Activated CD4-positive, alpha-beta T cell treated with anti-CD3 and anti-CD28 coated beads, Interleukin-2, amount 50 U/mL, for 16 hours (primary cell): ENCODE results near the gene EFEMP1.
A peak's percentile ranks its signal among the peaks of the same experiment; 100 is the strongest.

Experiments used
- DNase-seq: peaks from one replicate; pipeline ENCODE4 v3.0.0-alpha.2; 2020

The EFEMP1 gene, protein sequence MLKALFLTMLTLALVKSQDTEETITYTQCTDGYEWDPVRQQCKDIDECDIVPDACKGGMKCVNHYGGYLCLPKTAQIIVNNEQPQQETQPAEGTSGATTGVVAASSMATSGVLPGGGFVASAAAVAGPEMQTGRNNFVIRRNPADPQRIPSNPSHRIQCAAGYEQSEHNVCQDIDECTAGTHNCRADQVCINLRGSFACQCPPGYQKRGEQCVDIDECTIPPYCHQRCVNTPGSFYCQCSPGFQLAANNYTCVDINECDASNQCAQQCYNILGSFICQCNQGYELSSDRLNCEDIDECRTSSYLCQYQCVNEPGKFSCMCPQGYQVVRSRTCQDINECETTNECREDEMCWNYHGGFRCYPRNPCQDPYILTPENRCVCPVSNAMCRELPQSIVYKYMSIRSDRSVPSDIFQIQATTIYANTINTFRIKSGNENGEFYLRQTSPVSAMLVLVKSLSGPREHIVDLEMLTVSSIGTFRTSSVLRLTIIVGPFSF

GRCh38 chr2:55923091-55923981 is at the start of gene EFEMP1:
Gene EFEMP1, minus strand, starts transcription at chr2:55923782. Its CDS starts 1,342 bp downstream, at chr2:55922440.
- no peak for DNase-seq

DNA sequence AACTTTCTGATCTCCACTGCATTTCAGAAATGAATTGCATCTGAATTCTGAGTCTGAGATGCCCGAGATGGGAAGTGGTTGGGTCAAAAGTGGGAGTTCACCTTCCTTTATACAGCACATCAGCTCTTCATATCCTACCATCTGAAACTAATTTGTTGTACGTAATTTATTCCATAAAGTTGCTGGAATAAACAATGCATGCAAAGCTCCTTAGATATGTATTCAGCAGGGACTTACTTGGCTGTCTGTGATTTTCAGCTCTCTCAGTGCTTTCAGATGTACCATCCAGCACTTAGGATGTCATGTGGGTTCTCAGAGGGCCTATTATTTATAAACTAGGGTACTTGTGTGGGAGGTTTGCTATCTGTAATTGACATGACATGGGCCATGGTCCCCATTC is 46.9 kb upstream of the EFEMP1 start:
- DNase-seq = no peak

DNA sequence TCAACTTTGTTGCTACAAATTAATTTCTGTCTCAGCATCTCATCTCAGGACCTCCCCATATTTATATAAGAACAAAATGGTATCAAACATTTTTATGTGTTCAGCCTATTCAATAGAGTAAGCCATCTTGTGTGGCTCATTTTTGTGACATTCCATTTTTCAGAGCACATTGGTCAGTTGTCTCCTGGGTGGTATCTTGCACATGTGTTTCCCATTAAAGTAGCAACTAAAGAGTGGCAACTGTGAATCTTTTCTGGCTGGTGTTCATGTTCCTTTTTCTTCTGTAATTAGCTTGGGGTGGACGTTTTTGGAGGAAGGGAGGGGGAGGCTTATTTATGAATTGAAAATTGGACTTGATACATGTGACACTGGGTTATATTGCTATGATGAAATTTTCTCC is 45.4 kb upstream of the EFEMP1 start:
- DNase-seq = no peak

DNA sequence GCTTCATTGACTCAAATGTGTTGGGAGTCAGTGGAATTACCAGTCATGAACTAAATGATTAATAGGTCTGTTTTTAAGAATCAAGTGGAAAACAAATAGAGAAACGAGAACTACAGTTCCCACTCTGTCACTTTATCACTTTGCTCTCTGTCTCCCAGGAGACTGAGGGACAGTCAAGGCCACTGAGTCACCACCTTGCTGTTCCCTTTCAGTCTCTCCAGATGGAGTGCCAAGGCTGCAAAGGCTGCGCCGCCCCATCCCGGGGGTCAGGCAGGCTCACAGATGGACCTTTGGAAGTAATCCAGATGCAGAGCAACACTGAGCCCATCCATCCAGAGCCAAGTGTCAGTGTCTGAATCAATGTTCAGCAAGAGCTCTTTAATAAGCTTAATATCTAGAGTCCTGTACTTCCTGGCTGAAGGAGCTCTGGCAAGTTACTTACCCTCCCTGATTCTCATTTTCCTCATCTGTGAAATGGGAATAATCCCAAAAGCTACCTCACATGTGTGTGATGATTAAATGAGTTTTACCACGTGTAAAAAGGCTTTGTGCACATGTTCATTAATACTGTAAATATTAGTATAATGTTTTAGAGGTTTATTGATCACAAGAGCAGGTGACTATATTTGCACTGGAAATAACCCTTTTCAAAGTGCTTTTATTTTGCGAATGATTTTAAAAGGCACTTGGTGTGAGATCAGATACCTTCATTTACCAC is 43.0 kb upstream of the EFEMP1 start:
- DNase-seq = no peak

DNA sequence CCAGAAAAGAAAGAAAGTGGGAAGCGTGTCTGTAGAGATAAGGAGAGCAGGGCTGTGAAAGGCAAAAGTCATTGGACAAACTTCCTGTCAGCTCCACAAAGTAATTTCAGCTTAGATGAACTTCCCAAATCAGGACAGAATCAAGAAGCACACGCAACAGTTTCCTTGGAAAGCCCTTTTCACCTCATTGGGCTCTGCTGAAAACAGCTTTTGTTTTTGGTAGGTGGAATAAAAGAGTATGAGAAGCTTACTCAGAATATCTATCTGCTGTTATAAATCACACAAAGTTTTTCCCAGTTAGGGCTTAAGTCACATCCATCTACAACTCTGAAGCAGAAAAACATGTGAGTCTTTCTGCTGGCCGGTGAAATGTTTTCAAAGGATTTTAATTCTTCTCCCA is 42.4 kb upstream of the EFEMP1 start:
- DNase-seq = no peak

DNA sequence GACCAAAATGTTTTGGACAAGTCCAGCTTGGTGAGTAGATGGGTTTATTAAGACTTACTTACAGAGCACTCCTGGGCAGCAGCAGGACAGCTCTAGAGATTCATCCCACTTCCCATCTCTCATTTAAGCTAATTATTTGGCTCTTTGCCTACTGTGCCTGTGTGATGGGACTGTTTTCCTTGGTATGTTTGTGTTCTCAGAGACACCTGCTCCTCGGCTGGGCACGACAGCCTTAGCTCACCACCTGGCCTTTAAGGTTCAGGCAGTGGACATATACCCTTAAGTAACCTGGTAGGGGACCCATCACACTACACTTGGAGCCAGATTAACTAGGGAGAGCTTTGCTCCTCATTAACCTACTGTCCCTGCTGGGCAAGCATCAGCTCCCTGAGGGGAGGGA is 41.7 kb upstream of the EFEMP1 start:
- no peak for DNase-seq

- no peak for DNase-seq
These were observed 39.3 kb upstream of the EFEMP1 start for GRCh38 chr2:55962915-55963314.

- DNase-seq = peak; percentile 8
These were observed 37.8 kb upstream of the EFEMP1 start for GRCh38 chr2:55961318-55961911.

- DNase-seq = no peak
These were observed 35.2 kb upstream of the EFEMP1 start for GRCh38 chr2:55958756-55959155.

DNA sequence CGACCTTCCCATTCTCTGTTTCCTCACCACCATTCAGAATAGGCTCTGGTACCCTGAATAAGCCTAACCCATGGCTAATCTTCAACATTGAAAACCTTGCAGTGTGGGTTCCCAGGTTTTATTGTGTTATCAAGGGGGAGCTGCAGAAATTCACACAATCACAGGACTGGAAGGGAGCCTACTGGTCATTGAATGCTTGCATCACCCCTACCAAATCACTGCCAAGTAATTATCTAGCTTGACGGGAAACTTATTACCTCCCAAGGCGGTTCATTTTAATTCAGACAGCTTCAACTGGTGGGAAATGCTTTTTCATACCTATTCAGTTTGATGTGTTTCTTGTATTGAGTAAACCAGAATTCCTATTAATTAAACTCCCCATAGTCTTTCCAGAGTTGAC is 33.6 kb upstream of the EFEMP1 start:
- no peak for DNase-seq

DNA sequence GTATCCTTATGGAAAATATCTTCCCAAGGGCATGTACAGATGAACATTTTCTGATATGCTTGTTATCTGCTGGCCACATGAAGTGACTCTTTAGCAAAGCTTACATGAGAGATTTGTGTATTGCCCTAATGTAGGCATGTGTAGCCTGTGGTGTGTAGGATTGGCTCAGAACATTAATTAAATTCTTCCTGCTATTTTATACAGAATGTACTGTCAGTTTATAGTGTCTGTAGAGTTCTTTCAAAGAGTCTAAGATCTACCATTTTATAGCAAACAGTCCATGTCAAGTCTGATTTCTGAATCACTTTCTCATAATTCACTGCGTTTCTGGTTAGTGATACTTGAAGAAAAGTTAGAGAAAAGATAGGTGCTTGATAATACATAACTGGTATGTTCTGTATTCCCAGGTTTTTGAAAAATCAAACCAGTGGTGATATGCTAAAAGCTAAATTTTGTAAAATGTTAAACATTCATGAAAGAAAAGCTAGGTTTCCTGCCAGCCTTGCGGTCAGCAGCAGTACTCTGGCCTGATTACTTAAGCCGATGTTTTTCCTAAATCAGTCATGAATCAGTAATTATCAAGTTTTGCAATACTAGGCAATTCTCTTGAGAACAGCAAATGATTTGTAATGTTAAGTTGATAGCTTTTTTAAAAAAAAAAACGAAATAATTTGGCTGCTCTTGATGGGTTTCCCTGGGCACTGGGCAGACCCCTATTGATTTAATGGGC is 30.9 kb upstream of the EFEMP1 start:
- DNase-seq = no peak

DNA sequence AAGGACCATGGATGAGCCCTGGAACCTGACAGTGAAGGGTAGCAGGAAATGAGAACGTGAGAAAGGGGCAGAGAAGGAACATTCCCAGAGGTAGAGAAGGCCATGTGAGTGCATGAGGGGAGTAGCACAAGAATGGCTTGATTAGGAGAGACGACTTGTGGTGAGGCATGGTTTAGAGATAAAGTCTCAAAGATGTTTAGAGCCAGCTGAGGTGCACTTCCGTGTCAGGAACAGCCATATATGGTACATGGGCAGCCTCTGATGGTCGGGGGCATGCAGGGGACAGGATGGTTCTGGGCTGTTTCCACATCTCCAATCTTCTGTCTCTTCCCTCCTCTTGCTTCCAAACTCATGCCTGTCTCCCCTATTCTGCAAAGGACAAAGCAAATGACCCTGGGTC is 28.8 kb upstream of the EFEMP1 start:
- no peak for DNase-seq

DNA sequence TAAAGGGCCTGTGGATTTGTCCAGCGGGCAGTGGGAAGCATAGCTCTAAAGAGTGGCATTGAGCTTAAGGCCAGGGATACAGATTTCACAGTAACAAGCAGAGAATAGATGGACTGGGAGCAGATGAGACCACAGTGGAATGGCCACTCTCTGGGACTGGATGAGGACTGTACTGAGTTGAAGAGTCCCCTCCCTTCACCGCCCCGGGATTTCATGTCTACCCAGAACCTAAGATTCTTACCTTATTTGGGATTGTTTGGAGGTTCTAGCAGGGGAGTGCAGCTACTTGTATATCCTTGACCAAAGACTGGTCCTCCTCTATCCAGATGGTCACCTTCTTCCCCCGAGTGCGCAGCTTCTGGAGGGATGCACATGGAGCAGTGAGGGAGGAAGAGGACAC is 28.0 kb upstream of the EFEMP1 start:
- no peak for DNase-seq

DNA sequence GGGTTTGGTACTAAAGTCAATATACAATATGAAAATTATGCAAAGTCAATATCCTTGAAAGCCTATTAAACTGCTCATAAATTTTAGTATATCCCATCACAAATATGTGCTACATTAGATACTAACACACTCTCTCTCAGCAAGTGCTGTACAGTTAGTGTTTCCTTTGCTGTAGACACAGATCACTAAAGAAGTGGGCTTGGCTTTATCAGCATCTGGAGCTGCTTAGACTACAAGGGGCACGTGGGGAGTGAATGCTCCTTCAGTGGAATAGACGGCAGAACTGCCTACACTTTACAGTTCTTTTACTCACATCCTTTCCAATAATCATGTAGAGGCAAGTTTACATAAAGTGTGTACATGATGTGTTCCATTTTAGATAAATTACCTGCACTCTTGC is 26.0 kb upstream of the EFEMP1 start:
- no peak for DNase-seq

GRCh38 chr2:55949211-55949610 is 25.6 kb upstream of the EFEMP1 start:
- DNase-seq = no peak

DNA sequence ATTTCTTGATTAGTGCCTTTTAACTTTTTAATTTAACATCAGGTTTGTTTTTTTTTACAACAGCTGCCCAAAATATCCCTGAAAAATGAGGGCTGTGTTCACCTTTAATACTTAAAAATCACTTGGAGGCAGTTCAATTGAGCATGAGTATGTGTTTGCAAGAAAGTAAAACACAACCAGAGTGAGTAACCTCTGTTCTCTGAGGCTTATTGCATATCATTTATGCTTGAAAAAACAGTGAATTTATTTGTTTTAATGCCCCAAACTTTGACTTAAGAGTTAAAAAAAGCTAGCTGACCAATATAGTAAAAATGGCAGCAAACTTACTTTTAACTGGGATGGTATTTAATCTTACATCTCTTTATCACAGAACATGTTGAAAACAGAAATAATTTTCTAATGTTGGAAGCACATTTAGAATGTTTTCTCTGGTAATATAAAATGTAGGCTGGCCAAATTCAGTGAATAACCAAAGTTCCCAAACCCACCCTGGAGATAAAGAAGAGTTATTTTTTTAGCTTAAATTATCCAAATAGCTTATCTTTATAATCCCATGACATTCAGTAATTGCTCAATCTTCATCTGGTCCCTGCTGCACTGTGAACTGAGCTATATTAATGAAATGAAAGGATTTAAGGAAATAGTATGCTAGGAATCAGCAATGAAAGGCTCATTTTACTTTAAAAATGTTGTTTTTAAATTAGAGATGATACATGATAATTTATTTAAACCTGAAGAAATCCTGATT is 24.8 kb upstream of the EFEMP1 start:
- DNase-seq = no peak

DNA sequence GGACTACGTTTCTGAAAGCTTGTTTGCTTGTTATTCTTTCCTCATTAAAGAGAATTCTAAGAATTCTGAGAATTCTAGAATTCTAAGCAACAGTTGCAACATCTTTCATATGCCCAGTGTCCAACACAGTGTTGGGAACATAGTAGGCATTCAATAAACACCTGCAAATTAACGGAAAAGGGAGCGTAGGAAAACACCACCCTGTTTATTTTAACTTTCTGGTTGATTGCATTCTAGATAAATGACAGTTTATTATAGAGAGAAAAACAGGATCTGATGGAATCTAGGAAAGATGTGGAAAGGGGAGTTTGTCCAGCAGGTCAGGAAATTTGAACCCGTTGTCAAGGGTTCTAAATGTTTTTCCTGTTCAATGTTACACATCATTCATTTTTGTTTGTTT is 24.2 kb upstream of the EFEMP1 start:
- no peak for DNase-seq

DNA sequence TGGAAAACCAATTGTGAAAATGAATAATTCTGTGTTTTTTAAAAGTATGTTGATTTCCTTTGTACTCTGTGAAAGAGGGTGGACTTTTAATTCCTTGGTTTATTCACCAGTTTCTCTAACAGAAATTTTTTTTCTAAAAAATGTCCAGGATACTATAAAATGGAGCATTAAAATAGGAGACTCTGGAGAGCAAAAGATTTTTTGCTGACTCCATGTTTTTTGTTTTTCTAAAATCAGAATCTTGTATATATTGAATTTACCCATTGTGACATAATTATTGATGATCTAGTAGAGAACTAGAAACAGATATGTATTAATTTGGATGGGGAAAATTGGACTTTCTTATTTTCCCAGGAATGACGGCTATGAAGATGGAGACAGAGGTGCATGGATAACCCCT is 23.2 kb upstream of the EFEMP1 start:
- DNase-seq = no peak

DNA sequence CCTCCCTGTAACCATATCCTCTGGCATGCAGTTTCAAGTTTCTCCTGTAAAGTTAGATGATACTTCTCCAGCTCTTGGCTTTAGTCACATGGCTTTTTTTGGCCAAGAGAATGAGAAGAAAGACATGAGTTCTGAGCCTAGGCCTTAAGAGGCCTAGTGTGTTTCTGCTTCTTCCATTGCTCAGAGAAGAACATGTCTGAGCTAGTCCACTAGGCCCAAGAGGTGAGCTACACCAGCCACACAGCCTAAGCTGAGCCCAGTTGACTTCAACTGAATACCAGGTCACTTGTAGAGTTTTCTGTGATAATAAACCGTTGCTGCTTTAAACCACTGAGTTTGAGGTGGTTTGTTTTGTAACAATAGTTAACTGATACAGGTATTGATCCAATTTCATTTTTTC is 19.9 kb upstream of the EFEMP1 start:
- DNase-seq = no peak

GRCh38 chr2:55936351-55936750 is 12.8 kb upstream of the EFEMP1 start:
- no peak for DNase-seq

GRCh38 chr2:55934337-55934736 is 10.8 kb upstream of the EFEMP1 start:
- no peak for DNase-seq
